Dendritic cell treated with granulocyte-macrophage colony-stimulating factor and Interleukin-4, amounts not matched to agents 40 ng/mL and 50 ng/mL, for 4 days (primary cell): ENCODE measurements around the gene CGREF1.
"Not testable (repeated sequence)": the region's sequence is repeated elsewhere in the genome, so short reads cannot be mapped to it uniquely, and the experiment has no call there.

Experiments
- H3K27ac Mint-ChIP-seq: one replicate; pipeline ENCODE4 v1.8.0; 2022; ENCODE audit warnings: mild to moderate bottlenecking, mixed read lengths
- H3K27me3 Mint-ChIP-seq: one replicate; pipeline ENCODE4 v1.8.0; 2022; ENCODE audit warnings: mild to moderate bottlenecking, mixed read lengths
- H3K36me3 Mint-ChIP-seq: one replicate; pipeline ENCODE4 v1.8.0; 2022; ENCODE audit warnings: low read depth, mixed read lengths
- H3K4me1 Mint-ChIP-seq: one replicate; pipeline ENCODE4 v1.8.0; 2022; ENCODE audit warnings: low read depth, mixed read lengths
- H3K4me3 Mint-ChIP-seq: one replicate; pipeline ENCODE4 v1.8.0; 2022; ENCODE audit warnings: mild to moderate bottlenecking, moderate library complexity, mixed read lengths
- H3K9me3 Mint-ChIP-seq: one replicate; pipeline ENCODE4 v1.8.0; 2022; ENCODE audit warnings: mixed read lengths
- intact Hi-C: fragments of 100-400 bp; cut with micrococcal nuclease; formaldehyde crosslinking; loops from one replicate; pipeline ENCODE4 v1.15.0; 2022

Gene CGREF1

GRCh38 chr2:27133195-27133875, 14.4 kb upstream of the CGREF1 start:
- peaks cover 20% of the 10 kb centered on the region for H3K4me1 Mint-ChIP-seq
- peaks cover 56% of the 10 kb centered on the region for H3K36me3 Mint-ChIP-seq
- peak overlapping the region; percentile 93 for H3K27ac Mint-ChIP-seq
- intact Hi-C loops: no loop called here
- H3K27me3 Mint-ChIP-seq: no peaks in the 10 kb centered on the region
- no peaks in the 10 kb centered on the region for H3K9me3 Mint-ChIP-seq
- peak overlapping the region; percentile 95 for H3K4me3 Mint-ChIP-seq

- Mint-ChIP-seq H3K27me3 (no peaks in the 10 kb centered on the region), H3K4me3 (no peak overlapping the region), H3K36me3 (peaks cover 56% of the 10 kb centered on the region), H3K9me3 (no peaks in the 10 kb centered on the region), H3K27ac (no peak overlapping the region), H3K4me1 (peaks cover 20% of the 10 kb centered on the region)
- intact Hi-C loops: no loop called here
These were observed 12.5 kb upstream of the CGREF1 start for GRCh38 chr2:27131429-27131828.

- H3K27me3 Mint-ChIP-seq: no peaks in the 10 kb centered on the region
- intact Hi-C loops: no loop called here
- no peak overlapping the region for H3K27ac Mint-ChIP-seq
- H3K36me3 Mint-ChIP-seq: peaks cover 56% of the 10 kb centered on the region
- H3K4me1 Mint-ChIP-seq: peaks cover 18% of the 10 kb centered on the region
- no peak overlapping the region for H3K4me3 Mint-ChIP-seq
- H3K9me3 Mint-ChIP-seq: no peaks in the 10 kb centered on the region
These were observed 11.5 kb upstream of the CGREF1 start for GRCh38 chr2:27130396-27130795.

GRCh38 chr2:27128668-27129571, 10.0 kb upstream of the CGREF1 start:
- Mint-ChIP-seq H3K9me3 (no peaks in the 10 kb centered on the region), H3K27me3 (no peaks in the 10 kb centered on the region), H3K4me3 (no peak overlapping the region), H3K4me1 (peaks cover 14% of the 10 kb centered on the region), H3K27ac (peak overlapping the region; percentile 9), H3K36me3 (peaks cover 48% of the 10 kb centered on the region)
- intact Hi-C loops: no loop called here

GRCh38 chr2:27127883-27128667, 9.1 kb upstream of the CGREF1 start:
- intact Hi-C loops: no loop called here
- H3K4me3 Mint-ChIP-seq: no peak overlapping the region
- no peak overlapping the region for H3K27ac Mint-ChIP-seq
- H3K4me1 Mint-ChIP-seq: peaks cover 12% of the 10 kb centered on the region
- peaks cover 42% of the 10 kb centered on the region for H3K36me3 Mint-ChIP-seq
- H3K27me3 Mint-ChIP-seq: no peaks in the 10 kb centered on the region
- no peaks in the 10 kb centered on the region for H3K9me3 Mint-ChIP-seq

- Mint-ChIP-seq H3K27me3 (no peaks in the 10 kb centered on the region), H3K27ac (no peak overlapping the region), H3K36me3 (peaks cover 24% of the 10 kb centered on the region), H3K9me3 (no peaks in the 10 kb centered on the region), H3K4me1 (peaks cover 22% of the 10 kb centered on the region), H3K4me3 (no peak overlapping the region)
- intact Hi-C loops: no loop called here
These were observed 7.4 kb upstream of the CGREF1 start for GRCh38 chr2:27126252-27126710.

GRCh38 chr2:27125104-27125503, 6.2 kb upstream of the CGREF1 start:
- Mint-ChIP-seq H3K27me3 (peaks cover 4% of the 10 kb centered on the region), H3K4me3 (no peak overlapping the region), H3K27ac (no peak overlapping the region), H3K9me3 (no peaks in the 10 kb centered on the region), H3K36me3 (peaks cover 12% of the 10 kb centered on the region), H3K4me1 (peaks cover 22% of the 10 kb centered on the region)
- intact Hi-C loops: no loop called here

- H3K9me3 Mint-ChIP-seq: no peaks in the 10 kb centered on the region
- H3K27ac Mint-ChIP-seq: peak within 1 kb of the TSS; percentile 88
- H3K27me3 Mint-ChIP-seq: peaks cover 16% of the 10 kb centered on the region
- peak within 1 kb of the TSS; percentile 83 for H3K4me3 Mint-ChIP-seq
- H3K36me3 Mint-ChIP-seq: no peaks in the 10 kb centered on the region
- intact Hi-C loops: loop anchor here (1.0 kb wide), 1 partner anchor 11 kb away; the partner anchor contains the start of gene PREB
- H3K4me1 Mint-ChIP-seq: peaks cover 28% of the 10 kb centered on the region
These were observed 4.6 kb upstream of the CGREF1 start, which contains the start of gene ABHD1 for GRCh38 chr2:27123302-27124150. Gene ABHD1, plus strand, starts transcription at chr2:27123815. Its CDS starts 134 bp downstream, at chr2:27123949.

GRCh38 chr2:27122791-27123190, 3.9 kb upstream of the CGREF1 start:
- Mint-ChIP-seq H3K4me1 (peaks cover 35% of the 10 kb centered on the region), H3K4me3 (peak overlapping the region; percentile 83), H3K27me3 (peaks cover 24% of the 10 kb centered on the region), H3K27ac (peak overlapping the region; percentile 88), H3K36me3 (no peaks in the 10 kb centered on the region), H3K9me3 (no peaks in the 10 kb centered on the region)
- intact Hi-C loops: loop anchor here (1.0 kb wide), 1 partner anchor 12 kb away; the partner anchor contains the start of gene PREB

GRCh38 chr2:27121906-27122305, 3.0 kb upstream of the CGREF1 start:
- peaks cover 31% of the 10 kb centered on the region for H3K27me3 Mint-ChIP-seq
- peak overlapping the region; percentile 88 for H3K27ac Mint-ChIP-seq
- peak overlapping the region; percentile 2 for H3K4me3 Mint-ChIP-seq
- H3K36me3 Mint-ChIP-seq: no peaks in the 10 kb centered on the region
- H3K4me1 Mint-ChIP-seq: peaks cover 36% of the 10 kb centered on the region
- no peaks in the 10 kb centered on the region for H3K9me3 Mint-ChIP-seq
- intact Hi-C loops: no loop called here

- H3K36me3 Mint-ChIP-seq, H3K4me3 Mint-ChIP-seq, H3K27ac Mint-ChIP-seq, H3K9me3 Mint-ChIP-seq, intact Hi-C loops: not testable (repeated sequence)
- peaks cover 36% of the 10 kb centered on the region for H3K4me1 Mint-ChIP-seq
- H3K27me3 Mint-ChIP-seq: peaks cover 33% of the 10 kb centered on the region
These were observed 372 bp upstream of the CGREF1 start for GRCh38 chr2:27119330-27119670.

- Mint-ChIP-seq H3K27me3 (peaks cover 33% of the 10 kb centered on the region), H3K4me3 (no peak overlapping the region), H3K27ac (no peak overlapping the region), H3K9me3 (no peaks in the 10 kb centered on the region), H3K4me1 (peaks cover 32% of the 10 kb centered on the region), H3K36me3 (no peaks in the 10 kb centered on the region)
- intact Hi-C loops: no loop called here
These were observed 868 bp downstream of the CGREF1 start for GRCh38 chr2:27117995-27118524.

GRCh38 chr2:27115519-27115918, 3.4 kb downstream of the CGREF1 start:
- Mint-ChIP-seq H3K9me3 (no peaks in the 10 kb centered on the region), H3K4me3 (no peak overlapping the region), H3K27me3 (peaks cover 30% of the 10 kb centered on the region), H3K36me3 (no peaks in the 10 kb centered on the region), H3K4me1 (peaks cover 15% of the 10 kb centered on the region), H3K27ac (no peak overlapping the region)
- intact Hi-C loops: no loop called here
